HL-60 (cell line): ENCODE results near the gene TMEM221.

Experiments
- DNase-seq, 2 experiments: peaks; one replicate each; pipeline ENCODE4 v3.0.0-alpha.2; 2010 to 2020; ENCODE audit warnings: low read depth in 1 of 2, low spot score in 1 of 2
- H3K27ac ChIP-seq: fragments of 250-450 bp; sonication (Bioruptor Pico); replicated peaks from 2 replicates; pipeline ENCODE4 v1.5.1; 2020; ENCODE audit warnings: mild to moderate bottlenecking, moderate library complexity
- H3K27me3 ChIP-seq: fragments of 250-450 bp; sonication (Bioruptor Pico); 2 replicates; pipeline ENCODE4 v1.5.1; 2021; ENCODE audit warnings: mild to moderate bottlenecking, moderate library complexity; ENCODE audit not compliant: insufficient read depth, poor library complexity, severe bottlenecking
- H3K4me3 ChIP-seq: replicated peaks from 2 replicates; pipeline ENCODE4 v1.5.1; 2011; ENCODE audit warnings: mild to moderate bottlenecking, control low read depth, low read length; ENCODE audit not compliant: insufficient read depth
- GABPA ChIP-seq: IDR thresholded peaks from 2 replicates; pipeline ENCODE4 v1.6.1; 2012; ENCODE audit warnings: low read depth
- POLR2AphosphoS5 ChIP-seq: IDR thresholded peaks from 2 replicates; pipeline ENCODE4 v1.6.1; 2012; ENCODE audit warnings: low read depth
- SPI1 ChIP-seq: IDR thresholded peaks from 2 replicates; pipeline ENCODE4 v1.6.1; 2012; ENCODE audit warnings: low read depth, mild to moderate bottlenecking, borderline replicate concordance
- TF ChIP-seq, protein P1 (sequence below): IDR thresholded peaks from one replicate; pipeline ENCODE4 v1.5.1; 2011; ENCODE audit warnings: low read length, control low read depth, inconsistent platforms; ENCODE audit not compliant: insufficient read depth
- TF ChIP-seq, protein P2 (sequence below): IDR thresholded peaks from 2 replicates; pipeline ENCODE4 v1.6.1; 2012; ENCODE audit warnings: low read depth; ENCODE audit not compliant: insufficient replicate concordance

TMEM221 gene

DNA sequence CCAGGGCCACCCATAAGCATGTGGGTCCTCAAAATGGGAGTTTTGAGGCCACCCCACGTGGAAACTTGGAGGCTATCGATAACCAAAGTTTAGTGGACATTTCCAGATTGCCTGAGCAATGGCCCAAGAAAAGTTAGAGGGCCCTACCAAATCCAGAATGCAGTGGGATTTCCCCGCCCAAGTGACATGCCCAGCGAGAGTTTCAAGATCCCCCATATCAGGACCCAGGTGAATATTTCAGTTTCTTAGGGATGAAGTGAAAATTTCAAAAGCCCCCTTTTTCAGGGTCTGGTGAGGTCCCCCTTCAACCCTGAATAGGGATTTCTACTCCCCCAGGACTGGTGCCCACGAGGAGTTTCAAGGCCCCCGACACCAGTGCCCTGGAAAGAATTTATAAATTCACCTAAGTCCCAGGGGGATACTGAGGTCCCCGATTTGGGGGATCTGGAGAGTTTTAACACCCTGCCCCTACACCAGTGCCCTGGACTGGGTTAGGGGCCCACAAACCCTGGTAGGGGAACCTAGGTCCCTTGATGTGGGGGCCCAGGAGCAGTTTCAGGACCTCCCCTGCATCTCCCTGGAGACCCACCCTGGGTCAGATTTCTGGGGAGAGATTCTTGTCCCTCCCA is 43.7 kb downstream of the TMEM221 start:
- H3K27ac ChIP-seq = peak overlapping the region; percentile 77
- no peak for TF ChIP-seq SPI1
- no peak for TF ChIP-seq GABPA
- TF ChIP-seq, protein P1, sequence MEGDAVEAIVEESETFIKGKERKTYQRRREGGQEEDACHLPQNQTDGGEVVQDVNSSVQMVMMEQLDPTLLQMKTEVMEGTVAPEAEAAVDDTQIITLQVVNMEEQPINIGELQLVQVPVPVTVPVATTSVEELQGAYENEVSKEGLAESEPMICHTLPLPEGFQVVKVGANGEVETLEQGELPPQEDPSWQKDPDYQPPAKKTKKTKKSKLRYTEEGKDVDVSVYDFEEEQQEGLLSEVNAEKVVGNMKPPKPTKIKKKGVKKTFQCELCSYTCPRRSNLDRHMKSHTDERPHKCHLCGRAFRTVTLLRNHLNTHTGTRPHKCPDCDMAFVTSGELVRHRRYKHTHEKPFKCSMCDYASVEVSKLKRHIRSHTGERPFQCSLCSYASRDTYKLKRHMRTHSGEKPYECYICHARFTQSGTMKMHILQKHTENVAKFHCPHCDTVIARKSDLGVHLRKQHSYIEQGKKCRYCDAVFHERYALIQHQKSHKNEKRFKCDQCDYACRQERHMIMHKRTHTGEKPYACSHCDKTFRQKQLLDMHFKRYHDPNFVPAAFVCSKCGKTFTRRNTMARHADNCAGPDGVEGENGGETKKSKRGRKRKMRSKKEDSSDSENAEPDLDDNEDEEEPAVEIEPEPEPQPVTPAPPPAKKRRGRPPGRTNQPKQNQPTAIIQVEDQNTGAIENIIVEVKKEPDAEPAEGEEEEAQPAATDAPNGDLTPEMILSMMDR = no peak
- TF ChIP-seq POLR2AphosphoS5 = no peak
- TF ChIP-seq, protein P2, sequence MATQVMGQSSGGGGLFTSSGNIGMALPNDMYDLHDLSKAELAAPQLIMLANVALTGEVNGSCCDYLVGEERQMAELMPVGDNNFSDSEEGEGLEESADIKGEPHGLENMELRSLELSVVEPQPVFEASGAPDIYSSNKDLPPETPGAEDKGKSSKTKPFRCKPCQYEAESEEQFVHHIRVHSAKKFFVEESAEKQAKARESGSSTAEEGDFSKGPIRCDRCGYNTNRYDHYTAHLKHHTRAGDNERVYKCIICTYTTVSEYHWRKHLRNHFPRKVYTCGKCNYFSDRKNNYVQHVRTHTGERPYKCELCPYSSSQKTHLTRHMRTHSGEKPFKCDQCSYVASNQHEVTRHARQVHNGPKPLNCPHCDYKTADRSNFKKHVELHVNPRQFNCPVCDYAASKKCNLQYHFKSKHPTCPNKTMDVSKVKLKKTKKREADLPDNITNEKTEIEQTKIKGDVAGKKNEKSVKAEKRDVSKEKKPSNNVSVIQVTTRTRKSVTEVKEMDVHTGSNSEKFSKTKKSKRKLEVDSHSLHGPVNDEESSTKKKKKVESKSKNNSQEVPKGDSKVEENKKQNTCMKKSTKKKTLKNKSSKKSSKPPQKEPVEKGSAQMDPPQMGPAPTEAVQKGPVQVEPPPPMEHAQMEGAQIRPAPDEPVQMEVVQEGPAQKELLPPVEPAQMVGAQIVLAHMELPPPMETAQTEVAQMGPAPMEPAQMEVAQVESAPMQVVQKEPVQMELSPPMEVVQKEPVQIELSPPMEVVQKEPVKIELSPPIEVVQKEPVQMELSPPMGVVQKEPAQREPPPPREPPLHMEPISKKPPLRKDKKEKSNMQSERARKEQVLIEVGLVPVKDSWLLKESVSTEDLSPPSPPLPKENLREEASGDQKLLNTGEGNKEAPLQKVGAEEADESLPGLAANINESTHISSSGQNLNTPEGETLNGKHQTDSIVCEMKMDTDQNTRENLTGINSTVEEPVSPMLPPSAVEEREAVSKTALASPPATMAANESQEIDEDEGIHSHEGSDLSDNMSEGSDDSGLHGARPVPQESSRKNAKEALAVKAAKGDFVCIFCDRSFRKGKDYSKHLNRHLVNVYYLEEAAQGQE = no peak
- no peak for DNase-seq
- peak overlapping the region; percentile 69 for H3K4me3 ChIP-seq
- no peaks in the 10 kb centered on the region for H3K27me3 ChIP-seq

DNA sequence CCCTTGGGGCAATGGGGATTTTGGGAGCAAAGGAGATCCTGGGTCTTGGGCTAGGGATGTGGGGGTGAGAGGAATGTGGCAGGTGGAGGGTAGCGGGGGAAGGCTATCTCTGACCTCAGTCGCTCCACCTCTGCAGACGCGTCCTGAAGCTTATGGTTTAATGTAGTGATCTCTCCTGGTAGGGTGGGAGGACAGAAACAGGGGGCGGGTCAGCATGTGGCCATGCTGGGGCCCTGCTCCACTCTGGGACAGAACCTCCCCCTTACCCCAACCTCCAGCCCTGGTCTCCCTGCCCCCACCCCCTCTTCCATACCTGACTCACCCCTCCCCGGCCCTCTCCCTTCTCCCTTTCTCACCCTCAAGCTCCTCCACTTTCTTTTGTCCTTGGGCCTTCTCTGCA is 44.5 kb downstream of the TMEM221 start:
- DNase-seq = no peak
- TF ChIP-seq SPI1 (no peak), GABPA (no peak), POLR2AphosphoS5 (no peak)
- TF ChIP-seq, protein P1 = no peak
- TF ChIP-seq, protein P2 = no peak
- Histone ChIP-seq H3K27me3 (no peaks in the 10 kb centered on the region), H3K27ac (no peak overlapping the region), H3K4me3 (peak overlapping the region; percentile 69)

DNA sequence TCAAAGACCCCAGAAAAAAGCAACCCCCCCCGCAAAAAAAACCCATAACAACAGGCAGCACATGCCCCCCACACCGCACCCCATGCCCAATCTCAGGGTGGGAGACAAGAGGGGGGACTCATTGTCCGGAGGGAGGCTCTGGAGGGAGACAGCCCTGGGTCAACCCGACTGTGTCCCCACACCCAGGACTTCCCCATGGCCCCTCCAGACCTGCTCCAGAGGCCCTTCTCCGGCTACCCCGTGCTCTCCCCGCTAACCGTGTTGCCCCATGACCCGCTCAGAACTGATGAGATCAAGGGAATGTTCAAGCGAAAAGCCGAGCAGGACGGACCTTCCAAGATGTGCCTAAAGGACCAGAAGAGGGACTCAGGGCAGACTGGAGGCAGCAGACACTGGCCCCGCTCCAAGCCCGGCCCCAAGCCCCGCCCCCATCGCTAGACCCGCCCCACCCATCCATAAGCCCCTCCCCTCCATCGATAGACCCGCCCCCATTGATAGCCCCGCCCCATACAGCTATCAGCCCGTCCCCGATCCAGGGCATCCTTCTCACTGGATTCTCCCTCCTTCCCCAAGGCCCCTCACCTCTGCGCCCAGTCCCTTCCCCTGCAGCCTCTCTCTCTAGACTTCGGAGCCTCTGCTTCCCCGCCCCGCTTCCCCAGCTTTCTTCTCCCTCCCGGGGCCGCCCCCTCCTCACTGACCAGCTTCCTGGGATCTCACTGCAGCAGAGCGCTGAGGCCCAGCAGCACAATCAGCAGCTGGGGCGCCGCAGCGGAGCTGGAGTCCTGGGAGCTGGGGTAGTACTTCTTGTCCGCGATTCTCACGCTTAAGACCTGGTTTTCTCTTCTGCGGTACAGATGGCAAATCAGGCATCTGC is 45.2 kb downstream of the TMEM221 start:
- no peak for DNase-seq
- H3K27me3 ChIP-seq = no peaks in the 10 kb centered on the region

DNA sequence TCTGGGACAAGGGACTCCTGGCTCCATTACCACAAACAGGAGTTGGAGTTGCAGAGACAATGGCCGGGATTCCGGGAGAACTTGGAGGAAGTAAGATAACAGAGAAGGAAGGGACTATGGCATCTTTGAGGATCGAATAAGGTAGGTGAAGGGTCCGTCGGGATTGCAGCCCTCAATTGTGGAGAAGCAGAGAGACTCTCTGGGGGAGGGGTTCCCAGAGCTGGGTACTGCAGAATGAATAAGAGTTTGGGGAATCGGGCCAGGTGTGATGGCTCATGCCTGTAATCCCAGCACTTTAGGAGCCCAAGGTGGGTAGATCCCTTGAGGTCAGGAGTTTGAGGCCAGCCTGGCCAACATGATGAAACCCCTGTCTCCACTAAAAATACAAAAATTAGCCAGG is 46.8 kb downstream of the TMEM221 start:
- Histone ChIP-seq H3K4me3 (no peak overlapping the region), H3K27me3 (no peaks in the 10 kb centered on the region), H3K27ac (no peak overlapping the region)
- TF ChIP-seq POLR2AphosphoS5 (no peak), SPI1 (no peak), GABPA (no peak)
- TF ChIP-seq, protein P1 = no peak
- TF ChIP-seq, protein P2 = no peak
- no peak for DNase-seq

More for the DNA sequence above, 45.2 kb downstream of the TMEM221 start:
- H3K4me3 ChIP-seq = no peak overlapping the region
- no peak for TF ChIP-seq GABPA
- H3K27ac ChIP-seq = no peak overlapping the region
